GM19438 (cell line): Measurements from ENCODE around the gene SURF4.

Source experiments
- ATAC-seq: cut with Tn5 transposase; IDR thresholded peaks from one replicate; pipeline ENCODE4 v1.9.1; 2021; ENCODE audit warnings: low read depth; ENCODE audit not compliant: unreplicated experiment

Gene SURF4

DNA sequence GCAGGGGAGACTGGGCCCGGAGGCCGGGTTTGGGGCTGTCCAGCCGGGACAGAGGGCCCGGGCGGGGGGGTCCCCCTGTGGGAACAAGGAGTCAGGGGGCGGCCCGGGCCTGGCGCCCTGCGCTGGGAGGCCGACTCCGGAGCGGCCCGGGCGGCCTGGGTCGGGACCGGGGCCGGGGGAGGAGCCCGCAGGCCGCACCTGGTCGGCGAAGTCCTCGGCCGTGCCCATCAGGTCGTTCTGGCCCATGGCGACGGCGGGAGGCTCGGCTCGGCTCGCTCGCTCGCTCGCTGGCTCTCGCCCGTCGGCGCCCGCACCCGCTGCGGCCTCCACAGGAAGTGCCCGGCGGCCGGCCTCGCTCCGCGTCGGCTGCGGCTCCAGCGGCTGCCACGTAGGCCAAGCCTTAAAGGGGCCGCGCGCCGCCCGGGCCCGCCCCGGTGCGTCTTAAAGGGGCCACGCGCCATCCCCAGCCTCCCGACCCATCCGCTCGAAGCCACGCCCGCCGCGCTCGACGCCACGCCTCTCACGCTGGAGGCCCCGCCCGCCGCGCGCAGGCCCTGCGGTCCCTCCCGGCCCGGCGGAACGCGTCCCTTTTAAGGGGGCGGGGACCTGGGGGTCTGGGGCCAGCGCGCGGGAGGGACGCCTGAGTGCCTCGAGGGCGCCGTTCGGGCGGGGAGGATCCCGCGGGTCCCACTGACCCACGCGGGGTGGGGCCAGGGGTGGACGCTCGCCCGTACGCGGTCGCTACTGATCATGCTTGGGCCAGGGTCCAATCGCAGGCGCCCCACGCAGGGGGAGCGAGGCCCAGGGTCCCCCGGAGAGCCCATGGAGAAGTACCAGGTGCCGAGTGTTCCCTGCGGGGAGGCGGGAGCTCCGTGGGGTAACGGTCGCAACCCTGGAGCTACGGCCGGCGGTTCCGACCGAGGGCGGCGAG lies at the start of gene SURF4, which contains the start of gene STKLD1:
Gene SURF4, minus strand, starts transcription at position 337 of the 931 bp plus-strand sequence. Its CDS starts 91 bp downstream, at position 246.
Gene STKLD1, plus strand, starts transcription at position 643 of the 931 bp plus-strand sequence. Its CDS starts 108 bp downstream, at position 751.
- peak; percentile 78 for ATAC-seq

DNA sequence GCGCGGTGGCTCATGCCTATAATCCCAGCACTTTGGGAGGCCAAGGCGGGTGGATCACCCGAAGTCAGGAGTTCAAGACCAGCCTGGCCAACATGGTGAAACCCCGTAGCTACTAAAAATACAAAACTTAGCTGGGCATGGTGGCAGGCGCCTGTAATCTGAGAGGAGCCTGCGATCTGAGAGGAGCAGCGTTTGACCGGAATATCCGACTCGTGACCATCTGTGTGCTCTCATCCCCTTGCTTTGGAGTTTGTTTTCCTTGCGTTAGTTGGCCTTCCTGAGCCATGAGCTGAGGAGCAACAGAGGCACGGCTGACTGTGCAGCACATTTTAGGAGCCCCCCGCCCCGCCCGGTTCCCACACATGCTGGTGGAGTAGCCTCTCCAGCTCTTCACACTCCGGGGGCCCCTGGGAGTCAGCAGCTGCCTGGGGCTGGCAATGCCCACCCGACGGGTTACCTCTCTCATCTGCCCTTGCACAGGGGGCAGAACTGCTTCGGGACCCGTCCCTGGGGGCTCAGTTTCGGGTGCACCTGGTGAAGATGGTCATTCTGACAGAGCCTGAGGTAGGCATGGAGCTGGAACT lies 49.3 kb upstream of the SURF4 start:
- no peak for ATAC-seq

DNA sequence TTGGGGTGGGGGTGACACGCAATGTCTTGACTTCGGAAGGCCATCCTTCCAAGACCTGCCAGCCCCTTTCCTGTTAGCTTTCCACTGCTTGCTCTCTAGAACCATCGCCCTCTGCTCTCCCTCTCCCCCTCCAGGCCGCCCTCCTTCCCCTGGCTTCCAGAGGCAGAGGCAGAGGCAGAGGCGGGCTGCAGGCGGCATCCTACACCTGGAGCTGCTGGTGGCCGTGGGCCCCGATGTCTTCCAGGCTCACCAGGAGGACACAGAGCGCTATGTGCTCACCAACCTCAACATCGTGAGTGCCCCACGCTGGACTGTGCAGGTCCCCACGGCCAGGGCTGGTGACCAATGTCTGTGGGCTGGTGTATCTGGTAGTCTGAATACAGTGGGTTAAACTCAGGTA lies 48.3 kb upstream of the SURF4 start:
- no peak for ATAC-seq

DNA sequence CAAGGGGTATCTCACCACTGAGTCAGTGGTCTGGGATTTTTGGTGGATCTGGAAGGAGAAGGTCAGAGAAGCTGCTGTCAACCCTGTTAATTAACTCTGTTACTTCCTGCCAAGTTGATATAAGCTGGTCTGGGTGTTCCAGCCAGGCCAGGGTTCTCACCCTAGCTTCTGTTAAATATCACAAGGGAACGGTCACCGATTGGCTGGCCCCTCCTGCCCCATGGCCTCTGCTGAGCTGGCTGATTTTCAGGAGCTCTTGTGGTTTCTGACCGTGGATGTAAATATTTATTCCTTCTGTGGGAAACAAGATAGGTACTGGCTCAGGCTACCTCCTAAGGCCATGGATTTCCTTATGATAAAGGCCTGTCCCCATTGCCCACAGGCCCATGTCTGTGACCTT lies 47.4 kb upstream of the SURF4 start:
- no peak for ATAC-seq

DNA sequence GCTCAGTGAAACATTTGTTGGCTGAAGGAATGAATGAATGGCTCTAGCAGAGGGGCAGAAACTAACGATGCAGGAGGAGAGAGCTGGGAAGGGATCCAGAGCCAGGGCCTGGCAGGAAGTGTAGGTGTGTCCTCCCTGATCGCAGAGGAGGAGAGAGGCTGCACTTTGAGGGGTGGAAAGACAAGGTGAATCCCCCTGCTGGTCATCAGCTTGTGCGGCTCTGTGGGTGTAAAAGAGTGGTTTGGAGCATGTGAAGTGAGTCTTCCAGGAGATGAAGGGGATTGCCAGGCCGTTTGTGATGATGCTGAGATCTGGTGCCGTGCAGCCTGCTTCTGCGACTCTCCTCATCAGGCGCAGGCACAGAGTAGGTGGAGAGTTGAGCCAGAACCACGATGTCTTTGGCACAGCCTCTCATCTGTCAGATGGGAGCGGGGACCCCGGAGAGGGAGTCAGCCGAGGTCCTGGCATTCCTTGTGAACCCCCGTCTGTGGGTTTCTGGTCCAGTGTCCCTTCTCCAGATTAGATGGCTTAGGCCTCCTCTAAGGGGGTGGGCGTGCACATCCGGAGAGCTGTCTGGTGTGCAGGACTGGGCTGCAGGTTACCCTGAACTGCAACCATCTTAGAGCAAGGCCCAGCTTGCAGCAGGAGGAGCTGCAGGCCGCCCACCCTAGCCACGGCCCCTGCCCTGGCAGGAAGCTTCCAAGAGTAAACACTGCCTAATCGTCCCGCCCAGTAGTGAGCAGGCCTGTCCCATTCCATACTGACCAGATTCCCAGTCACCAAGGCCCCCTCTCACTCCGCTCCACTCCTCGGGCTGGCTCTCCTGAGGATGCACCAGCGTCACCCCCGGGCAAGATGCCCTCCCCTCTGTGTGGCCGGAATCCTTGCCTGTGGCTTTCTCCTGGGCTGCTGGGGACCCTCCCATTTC lies 46.0 kb upstream of the SURF4 start, which contains the start of gene ADAMTS13:
Gene ADAMTS13, plus strand, starts transcription at position 753 of the 928 bp plus-strand sequence. Its CDS starts 77 bp downstream, at position 830.
- no peak for ATAC-seq

DNA sequence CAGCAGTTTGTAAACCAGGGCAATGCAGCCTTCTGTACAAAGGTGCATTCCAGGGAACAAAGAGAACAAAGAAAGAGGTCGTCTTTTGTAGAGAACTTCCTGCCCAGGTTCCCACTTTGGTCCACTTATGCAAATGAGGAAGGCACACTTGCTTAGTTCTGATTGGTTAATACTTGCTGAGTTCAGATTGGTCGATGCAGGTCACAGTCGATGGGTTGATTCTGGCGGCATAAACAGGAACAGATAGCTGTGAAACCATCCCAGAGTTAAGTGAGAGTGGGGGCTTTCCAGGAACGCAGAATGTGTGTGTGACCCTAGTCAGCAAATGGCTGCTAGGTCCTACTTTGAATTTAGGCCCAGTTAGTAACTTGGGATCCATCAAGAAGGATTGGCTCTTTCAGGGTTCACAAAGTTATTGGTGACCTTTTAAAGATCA lies 44.5 kb upstream of the SURF4 start:
- ATAC-seq, result no peak

DNA sequence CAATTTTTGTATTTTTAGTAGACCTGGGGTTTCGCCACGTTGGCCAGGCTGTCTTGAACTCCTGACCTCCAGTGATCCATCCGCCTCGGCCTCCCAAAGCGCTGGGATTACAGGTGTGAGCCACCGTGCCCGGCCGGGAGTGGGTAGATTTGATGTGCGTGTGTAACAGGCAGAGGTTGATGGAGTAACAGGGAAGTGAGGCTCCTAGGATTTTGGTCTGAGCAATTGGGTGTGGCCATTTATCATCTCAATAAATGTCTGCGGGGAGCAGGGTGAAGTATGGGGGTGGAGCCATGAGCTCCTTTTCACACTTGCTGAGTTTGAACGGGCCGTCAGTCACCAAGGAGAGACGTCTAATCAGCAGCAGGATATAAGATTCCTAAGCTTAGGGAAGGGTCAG lies 43.1 kb upstream of the SURF4 start:
- no peak for ATAC-seq

DNA sequence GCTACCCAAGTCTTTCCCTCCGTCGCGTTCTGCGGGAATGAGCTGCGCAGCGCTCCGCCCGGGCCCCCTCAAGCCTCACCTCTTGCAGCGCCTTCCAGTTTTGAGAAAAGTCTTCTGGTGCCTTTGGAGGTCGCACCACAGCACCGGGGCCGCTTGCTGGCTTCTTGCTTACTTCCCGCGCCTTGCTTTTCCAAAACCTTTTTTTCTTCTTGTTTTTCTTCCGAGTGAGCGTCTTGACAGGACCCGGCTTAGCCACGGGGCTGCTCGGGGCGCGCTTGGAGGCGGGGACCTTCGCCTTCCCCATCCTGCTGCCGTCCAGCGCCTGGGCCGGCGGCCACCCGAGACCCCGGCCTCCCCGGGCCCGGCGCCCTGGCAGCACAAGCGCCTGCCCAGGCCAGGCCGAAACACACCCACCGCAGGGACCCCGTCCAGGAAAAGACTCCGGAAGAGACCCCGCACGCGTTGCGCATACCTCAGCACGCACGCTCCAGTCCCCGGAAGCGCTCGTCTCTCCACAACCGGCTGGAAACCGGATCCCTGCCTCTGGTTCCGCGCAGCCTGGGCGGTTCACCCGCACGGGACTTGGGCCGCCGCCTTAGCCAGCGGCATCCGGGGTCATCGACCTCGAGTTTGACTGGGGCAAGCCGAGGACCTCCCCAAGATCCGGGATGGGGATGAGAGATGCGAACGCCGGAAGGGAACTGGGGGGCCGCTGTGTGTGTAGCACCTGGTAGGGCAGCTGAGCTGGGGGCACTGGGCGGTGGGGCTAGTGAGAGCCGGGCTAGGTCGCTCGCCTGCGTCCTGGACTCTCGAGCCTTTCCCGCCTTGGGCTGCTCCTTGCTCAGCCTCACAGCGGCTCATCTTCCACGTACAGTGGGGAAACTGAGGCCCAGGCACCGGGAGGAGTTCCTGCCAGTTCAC lies 41.9 kb upstream of the SURF4 start, which contains the start of gene REXO4:
Gene REXO4, minus strand, starts transcription at position 470 of the 921 bp plus-strand sequence. Its CDS starts 166 bp downstream, at position 304.
- peak; percentile 82 for ATAC-seq

DNA sequence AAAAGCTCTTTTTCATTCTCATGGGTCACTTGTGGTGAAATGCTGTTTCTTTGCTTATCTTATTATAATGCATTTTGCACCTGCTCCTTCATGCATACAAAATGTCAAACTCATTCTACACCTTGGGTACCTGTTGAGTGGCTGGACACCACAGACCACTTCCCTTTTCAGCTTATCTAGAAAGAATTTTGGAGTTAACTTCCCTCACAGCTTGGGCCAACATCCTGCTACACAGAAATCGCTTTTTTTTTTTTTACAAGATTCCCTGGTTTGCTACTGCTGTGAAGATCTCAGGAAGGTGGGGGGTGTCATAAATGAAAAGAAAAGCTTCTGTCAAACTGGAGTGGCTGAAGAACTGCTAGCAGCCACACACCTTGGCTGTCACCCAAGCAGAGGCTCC lies 39.3 kb upstream of the SURF4 start:
- ATAC-seq, result no peak

DNA sequence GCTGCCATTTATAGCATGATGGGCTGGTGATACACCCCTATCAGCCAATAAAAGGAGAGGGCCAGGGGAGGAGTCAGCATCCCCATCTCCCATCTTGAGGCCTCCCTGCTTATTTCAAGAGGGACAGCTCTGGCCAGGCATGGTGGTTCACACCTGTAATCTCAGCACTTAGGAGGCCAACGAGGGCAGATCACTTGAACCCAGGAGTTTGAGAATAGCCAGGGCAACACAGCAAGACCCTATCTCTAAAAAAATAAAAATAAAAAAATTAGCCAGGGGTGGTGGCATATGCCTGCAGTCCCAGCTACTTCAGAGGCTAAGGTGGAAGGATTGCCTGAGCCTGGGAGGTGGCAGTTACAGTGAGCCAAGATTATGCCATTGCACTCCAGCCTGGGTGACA lies 32.2 kb upstream of the SURF4 start:
- ATAC-seq, result no peak

DNA sequence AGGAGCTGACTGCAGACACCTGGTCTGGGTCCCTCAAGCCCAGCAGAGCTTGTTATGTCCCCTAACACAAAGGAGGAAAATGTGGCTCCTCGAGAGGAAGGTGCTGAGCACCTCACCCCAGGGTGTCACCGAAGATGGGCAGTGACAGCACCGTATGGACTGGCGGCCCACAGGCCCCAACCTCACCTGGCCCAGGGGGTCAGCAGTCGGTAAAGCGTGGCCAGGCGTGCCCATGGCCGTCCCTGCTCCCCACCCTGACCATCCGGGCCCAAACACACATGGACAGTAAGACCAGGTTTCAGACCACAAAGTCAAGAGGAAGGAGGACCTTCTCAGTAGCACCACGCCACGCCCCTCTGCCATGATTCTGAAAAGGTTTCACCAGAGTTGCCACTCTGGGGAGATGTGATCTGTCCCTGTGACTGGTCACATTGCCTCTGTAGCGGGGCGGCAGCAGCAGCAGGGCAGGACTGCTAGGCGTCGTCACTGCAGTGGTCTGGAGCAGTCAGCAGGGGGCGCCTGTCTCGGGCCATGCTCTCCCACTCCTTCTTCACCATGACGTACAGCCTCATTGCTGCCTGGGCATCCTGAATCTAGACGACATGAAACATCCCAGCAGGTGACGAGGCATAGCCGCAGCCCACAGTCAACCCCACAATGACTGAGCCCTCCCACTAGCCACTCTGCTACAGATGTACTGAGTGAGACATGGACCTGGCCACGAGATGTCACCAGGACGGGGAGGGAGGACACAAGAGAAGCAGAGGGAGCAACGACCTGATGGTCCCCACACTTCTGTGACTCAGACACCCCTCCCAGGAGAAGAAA lies 30.8 kb upstream of the SURF4 start:
- ATAC-seq, result no peak

DNA sequence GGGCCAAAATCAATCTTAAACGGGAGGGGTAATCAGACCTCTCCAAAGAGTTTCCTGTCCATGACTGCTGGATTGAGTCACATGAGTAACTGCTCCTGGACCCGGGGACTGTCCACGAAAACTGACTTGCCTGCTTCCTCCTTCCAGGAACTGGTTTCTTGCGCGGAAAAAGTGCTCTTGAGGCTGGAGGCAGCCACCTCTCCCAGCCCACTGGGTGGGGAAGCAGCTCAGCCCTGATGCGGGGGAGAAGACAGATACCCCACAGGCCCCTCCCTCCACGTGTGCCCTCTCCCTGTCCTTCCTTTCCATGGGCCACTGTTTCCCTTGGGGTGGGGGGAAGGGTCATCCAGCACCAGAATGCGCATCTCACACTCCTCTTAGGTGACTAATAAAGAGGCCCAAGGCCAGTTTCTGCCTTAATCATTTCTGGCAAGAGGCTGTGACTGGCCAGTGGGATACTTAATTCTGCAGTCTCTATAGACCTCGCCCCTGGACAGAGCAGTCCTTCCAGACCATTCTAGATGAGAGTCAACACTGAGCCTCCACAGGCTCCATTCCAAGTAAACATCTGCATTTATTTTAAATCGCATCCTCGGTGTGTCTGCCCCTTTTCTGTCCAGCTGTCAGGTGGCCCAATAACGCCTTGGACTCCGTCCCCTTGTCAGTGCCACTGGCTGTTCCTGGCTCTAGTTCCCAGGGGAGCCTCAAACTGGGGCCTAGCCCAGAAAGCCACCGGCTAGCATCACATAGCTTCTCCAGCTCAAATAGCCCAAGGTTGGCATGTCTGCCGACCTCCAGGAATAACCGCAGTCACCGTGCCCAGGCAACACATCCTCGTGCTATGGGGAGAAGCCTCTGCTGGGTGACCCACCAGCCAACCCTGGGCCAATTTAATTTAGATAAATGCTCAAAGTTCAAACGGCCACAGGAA lies 29.9 kb upstream of the SURF4 start:
- no peak for ATAC-seq

DNA sequence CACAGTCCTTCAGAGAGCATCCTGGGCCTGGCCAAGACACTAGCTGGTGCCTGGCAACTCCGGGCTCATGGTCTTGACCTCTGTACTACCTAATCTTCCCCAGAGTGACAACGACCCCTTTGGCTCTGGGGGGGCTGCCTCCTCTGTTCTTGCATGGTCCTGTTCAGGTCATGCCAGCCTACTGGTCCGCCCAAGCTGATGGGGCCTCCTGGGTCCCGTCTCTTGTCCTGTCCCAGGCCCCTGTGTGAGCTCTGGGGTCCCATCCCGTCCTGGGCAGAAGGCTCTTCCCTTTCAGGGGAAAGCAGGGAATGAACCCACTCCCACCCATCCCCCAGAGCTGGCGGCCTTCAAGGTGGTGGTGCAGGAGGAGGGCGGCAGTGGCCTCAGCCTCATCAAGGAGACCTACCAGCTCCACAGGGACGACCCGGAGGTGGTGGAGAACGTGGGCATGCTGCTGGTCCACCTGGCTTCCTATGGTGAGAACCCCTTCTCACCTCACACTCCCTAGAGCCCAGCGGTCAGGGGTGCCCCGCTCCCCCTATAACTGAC lies 28.7 kb upstream of the SURF4 start:
- no peak for ATAC-seq

DNA sequence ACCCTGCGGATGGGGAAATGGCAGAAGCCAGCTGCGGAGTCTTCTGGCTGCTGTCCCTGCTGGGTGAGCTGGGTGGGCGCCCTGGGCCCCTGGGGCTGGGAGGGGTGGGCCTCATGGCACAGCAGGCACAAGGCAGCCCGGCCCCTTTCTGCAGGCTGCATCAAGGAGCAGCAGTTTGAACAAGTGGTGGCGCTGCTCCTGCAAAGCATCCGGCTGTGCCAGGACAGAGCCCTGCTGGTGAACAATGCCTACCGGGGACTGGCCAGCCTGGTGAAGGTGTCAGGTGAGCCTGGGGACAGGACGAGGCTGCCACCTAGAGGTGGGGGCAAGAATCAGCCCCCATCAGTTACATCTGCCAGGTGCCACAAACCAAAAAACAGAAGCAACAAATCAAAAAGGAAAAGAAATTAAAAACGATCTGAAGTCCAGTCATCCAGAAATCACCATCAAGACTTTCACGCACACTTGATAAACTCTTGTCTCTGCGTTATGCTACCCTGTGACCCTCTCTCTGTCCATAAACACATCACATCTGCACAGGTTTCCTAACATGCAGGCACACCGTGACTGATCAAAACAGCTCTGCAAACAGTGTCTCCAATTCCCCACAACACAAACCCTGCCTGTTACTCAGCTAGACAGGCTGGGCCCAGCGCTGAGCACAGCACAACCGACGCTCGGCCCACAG lies 28.1 kb upstream of the SURF4 start:
- no peak for ATAC-seq

DNA sequence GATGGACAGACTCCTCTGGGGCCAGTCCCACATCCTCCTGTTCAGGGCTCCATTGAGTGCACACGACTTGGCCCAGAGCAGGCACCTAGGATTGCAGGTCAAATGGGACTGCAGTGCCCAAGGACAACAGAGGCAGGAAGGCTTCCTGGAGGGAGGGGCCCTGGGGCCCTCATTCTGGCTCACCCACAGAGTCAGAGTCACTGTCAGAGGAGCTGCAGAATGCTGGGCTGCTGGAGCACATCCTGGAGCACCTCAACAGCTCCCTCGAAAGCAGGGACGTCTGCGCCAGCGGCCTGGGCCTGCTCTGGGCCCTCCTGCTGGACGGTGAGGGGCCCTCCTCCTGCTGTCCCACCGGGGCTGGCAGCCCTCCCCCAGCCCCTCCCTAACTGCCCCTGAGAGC lies 26.8 kb upstream of the SURF4 start:
- no peak for ATAC-seq

DNA sequence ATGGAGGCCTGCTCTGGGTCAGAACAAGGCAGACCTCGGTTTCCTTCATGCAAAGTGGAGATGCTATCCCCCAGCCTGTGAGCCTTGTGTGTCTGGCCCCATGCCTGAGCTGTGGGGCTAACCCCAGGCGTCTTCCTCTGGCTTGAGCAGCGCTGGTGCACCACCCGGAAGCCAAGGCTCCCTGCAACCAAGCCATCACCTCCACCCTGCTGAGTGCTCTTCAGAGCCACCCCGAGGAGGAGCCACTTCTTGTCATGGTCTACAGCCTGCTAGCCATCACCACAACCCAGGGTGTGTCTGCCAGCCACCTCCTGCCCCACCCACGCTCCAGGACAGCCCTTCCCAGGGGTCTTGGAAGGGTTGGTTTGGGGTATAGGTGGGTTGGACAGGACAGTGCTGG lies 25.7 kb upstream of the SURF4 start:
- ATAC-seq, result no peak

DNA sequence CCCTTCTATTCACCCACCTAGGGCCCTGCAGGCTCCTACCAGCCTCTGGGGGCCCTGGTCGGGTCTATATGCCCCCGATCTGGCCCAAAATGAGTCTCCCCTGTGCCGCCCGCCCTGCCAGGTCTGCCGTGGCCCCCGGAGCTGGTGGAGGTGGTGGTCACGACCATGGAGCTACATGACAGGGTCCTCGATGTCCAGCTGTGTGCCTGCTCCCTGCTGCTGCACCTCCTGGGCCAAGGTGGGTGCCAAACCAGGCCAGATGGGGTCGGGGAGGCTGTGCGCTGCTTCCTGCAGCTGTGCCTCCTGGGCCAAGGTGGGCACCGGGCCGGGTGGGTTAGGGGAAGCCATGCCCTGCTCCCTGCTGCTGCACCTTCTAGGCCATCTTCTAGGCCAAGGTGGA lies 24.4 kb upstream of the SURF4 start:
- ATAC-seq, result no peak
